Trophoblast cell (in vitro differentiated cells and primary cell): Measurements from ENCODE around the gene DPP8. TPM values are rescaled to one million over a fixed set of nuclear protein-coding genes. Genes with fewer than 3 reads are reported as not detected.

Experiments used
- DNase-seq, 2 donors: peaks; one replicate each; pipeline ENCODE4 v3.0.0-alpha.2; 2016
- H2AFZ ChIP-seq: 2 replicates; pipeline ENCODE4 v1.6.1; 2013; ENCODE audit warnings: low read length, moderate library complexity, mild to moderate bottlenecking; ENCODE audit not compliant: insufficient read depth, poor library complexity
- H2AK5ac ChIP-seq: 2 replicates; pipeline ENCODE4 v1.6.1; 2013; ENCODE audit warnings: mild to moderate bottlenecking, low read length
- H2BK120ac ChIP-seq: 2 replicates; pipeline ENCODE4 v1.6.1; 2013; ENCODE audit warnings: low read length, mild to moderate bottlenecking, moderate library complexity; ENCODE audit not compliant: insufficient read depth, poor library complexity
- H2BK12ac ChIP-seq: 2 replicates; pipeline ENCODE4 v1.6.1; 2013; ENCODE audit warnings: mild to moderate bottlenecking, low read length, moderate library complexity
- H2BK5ac ChIP-seq: 2 replicates; pipeline ENCODE4 v1.6.1; 2013; ENCODE audit warnings: low read length, low read depth, moderate library complexity, mild to moderate bottlenecking; ENCODE audit not compliant: poor library complexity
- H3K14ac ChIP-seq: 2 replicates; pipeline ENCODE4 v1.6.1; 2013; ENCODE audit warnings: mild to moderate bottlenecking, low read length
- H3K18ac ChIP-seq: 2 replicates; pipeline ENCODE4 v1.6.1; 2013; ENCODE audit warnings: mild to moderate bottlenecking, low read length
- H3K23ac ChIP-seq: 2 replicates; pipeline ENCODE4 v1.6.1; 2013; ENCODE audit warnings: low read length
- H3K27ac ChIP-seq: 2 replicates; pipeline ENCODE4 v1.5.1; 2013; ENCODE audit warnings: low read depth, mild to moderate bottlenecking, inconsistent platforms, low read length, moderate library complexity
- H3K27me3 ChIP-seq: 2 replicates; pipeline ENCODE4 v1.6.1; 2013; ENCODE audit warnings: inconsistent platforms, mild to moderate bottlenecking, low read length, moderate library complexity; ENCODE audit not compliant: insufficient read depth
- H3K36me3 ChIP-seq, 2 experiments: 1 replicate in 1 of 2; 2 replicates in 1 of 2; pipeline ENCODE4 v1.6.1; 2013; ENCODE audit warnings: low read length in 2 of 2, mild to moderate bottlenecking in 2 of 2, moderate library complexity in 1 of 2; ENCODE audit not compliant: insufficient read depth in 2 of 2, control insufficient read depth in 1 of 2
- H3K4ac ChIP-seq: 2 replicates; pipeline ENCODE4 v1.6.1; 2013; ENCODE audit warnings: low read depth, mild to moderate bottlenecking, low read length, moderate library complexity
- H3K4me1 ChIP-seq, 2 experiments: 1 replicate in 1 of 2; 2 replicates in 1 of 2; pipeline ENCODE4 v1.6.1; 2013; ENCODE audit warnings: low read length in 2 of 2, mild to moderate bottlenecking in 2 of 2, moderate library complexity in 1 of 2; ENCODE audit not compliant: insufficient read depth in 2 of 2, control insufficient read depth in 1 of 2
- H3K4me2 ChIP-seq: 2 replicates; pipeline ENCODE4 v1.6.1; 2013; ENCODE audit warnings: inconsistent platforms, mild to moderate bottlenecking, low read length, moderate library complexity
- H3K4me3 ChIP-seq: 2 replicates; pipeline ENCODE4 v1.5.1; 2013; ENCODE audit warnings: mild to moderate bottlenecking, low read depth, low read length, inconsistent platforms
- H3K79me1 ChIP-seq: one replicate; pipeline ENCODE4 v1.6.1; 2013; ENCODE audit warnings: low read length
- H3K79me2 ChIP-seq: 2 replicates; pipeline ENCODE4 v1.6.1; 2013; ENCODE audit warnings: low read length, mild to moderate bottlenecking; ENCODE audit not compliant: control insufficient read depth, insufficient read depth, poor library complexity
- H3K9ac ChIP-seq: 2 replicates; pipeline ENCODE4 v1.6.1; 2013; ENCODE audit warnings: mild to moderate bottlenecking, low read length
- H3K9me3 ChIP-seq: 2 replicates; pipeline ENCODE4 v1.6.1; 2013; ENCODE audit warnings: low read depth, mild to moderate bottlenecking, control low read depth, inconsistent platforms, low read length; ENCODE audit not compliant: insufficient read depth
- H4K12ac ChIP-seq: 2 replicates; pipeline ENCODE4 v1.6.1; 2013; ENCODE audit warnings: low read depth, mild to moderate bottlenecking, low read length, moderate library complexity
- H4K8ac ChIP-seq: 2 replicates; pipeline ENCODE4 v1.6.1; 2013; ENCODE audit warnings: low read depth, mild to moderate bottlenecking, low read length, moderate library complexity
- H4K91ac ChIP-seq: one replicate; pipeline ENCODE4 v1.6.1; 2013; ENCODE audit warnings: low read depth, mild to moderate bottlenecking, low read length, moderate library complexity
- WGBS: extraction: QIAGEN DNeasy Blood & Tissue Kit; methylation state at CpG from one replicate; pipeline ENCODE4 v1.1.7; 2013; ENCODE audit warnings: missing lambda C conversion rate; ENCODE audit not compliant: insufficient read length, insufficient coverage; ENCODE audit errors: extremely low coverage; 5-methylcytosine and 5-hydroxymethylcytosine counted together
- polyA plus RNA-seq: library from polyadenylated mRNA; stranded (reverse); fragments of 200-250 nt; gene quantifications from 2 replicates; pipeline ENCODE4 v1.2.3, GENCODE V29; 2013

The DPP8 gene
- polyA plus RNA-seq, result 16.9 and 17.2 TPM in 2 replicates

- H3K4me2 ChIP-seq, result peak within 1 kb of the TSS; percentile 90
- H3K14ac ChIP-seq, result peak within 1 kb of the TSS; percentile 41
- H3K9me3 ChIP-seq, result peaks cover 2% of the 10 kb centered on the region
- H4K8ac ChIP-seq, result peak within 1 kb of the TSS; percentile 97
- peaks cover 0 to 9% of the 10 kb centered on the region in 2 experiments for H3K36me3 ChIP-seq
- H3K18ac ChIP-seq, result peak within 1 kb of the TSS; percentile 88
- H2BK120ac ChIP-seq, result peak within 1 kb of the TSS; percentile 74
- H2BK12ac ChIP-seq, result no peak within 1 kb of the TSS
- DNase-seq, result peak; percentile 89 to 96
- peaks cover 5% of the 10 kb centered on the region for H3K79me1 ChIP-seq
- peak within 1 kb of the TSS; percentile 97 for H2AFZ ChIP-seq
- no peaks in the 10 kb centered on the region for H3K27me3 ChIP-seq
- H3K27ac ChIP-seq, result peak within 1 kb of the TSS; percentile 70
- peak within 1 kb of the TSS; percentile 88 for H3K4ac ChIP-seq
- WGBS, result no CpG with 5 or more reads among the region's 75 CpGs
- H3K4me3 ChIP-seq, result peak within 1 kb of the TSS; percentile 99
- H2AK5ac ChIP-seq, result peak within 1 kb of the TSS; percentile 81
- H4K91ac ChIP-seq, result peak within 1 kb of the TSS; percentile 88
- H3K4me1 ChIP-seq, result peaks cover 0 to 4% of the 10 kb centered on the region in 2 experiments
- peak within 1 kb of the TSS; percentile 93 for H3K9ac ChIP-seq
- peaks cover 8% of the 10 kb centered on the region for H3K79me2 ChIP-seq
- H4K12ac ChIP-seq, result peak within 1 kb of the TSS; percentile 72
- H3K23ac ChIP-seq, result no peak within 1 kb of the TSS
- H2BK5ac ChIP-seq, result peak within 1 kb of the TSS; percentile 44
These were observed at the start of gene DPP8 for GRCh38 chr15:65516997-65517865. Gene DPP8 (minus strand): TSS chr15:65517689. CDS start chr15:65512553, 5,136 bp downstream.

GRCh38 chr15:65561934-65562333, 44.4 kb upstream of the DPP8 start:
- no peak overlapping the region for H2AK5ac ChIP-seq
- H3K36me3 ChIP-seq, result peaks cover 15 to 28% of the 10 kb centered on the region in 2 experiments
- peak overlapping the region; percentile 42 for H3K4me2 ChIP-seq
- no peak overlapping the region for H3K23ac ChIP-seq
- no CpG with 5 or more reads among the region's 6 CpGs for WGBS
- DNase-seq, result peak; percentile 93 to 97
- H2BK120ac ChIP-seq, result peak overlapping the region; percentile 35
- peaks cover 6 to 12% of the 10 kb centered on the region in 2 experiments for H3K4me1 ChIP-seq
- peak overlapping the region; percentile 81 for H3K27ac ChIP-seq
- H2BK12ac ChIP-seq, result no peak overlapping the region
- peaks cover 1% of the 10 kb centered on the region for H3K9me3 ChIP-seq
- peaks cover 6% of the 10 kb centered on the region for H3K79me1 ChIP-seq
- peak overlapping the region; percentile 13 for H4K12ac ChIP-seq
- H2AFZ ChIP-seq, result no peak overlapping the region
- H4K8ac ChIP-seq, result peak overlapping the region; percentile 17
- H2BK5ac ChIP-seq, result peak overlapping the region; percentile 44
- H3K4ac ChIP-seq, result no peak overlapping the region
- H3K9ac ChIP-seq, result no peak overlapping the region
- H3K4me3 ChIP-seq, result no peak overlapping the region
- H3K79me2 ChIP-seq, result no peaks in the 10 kb centered on the region
- peak overlapping the region; percentile 67 for H4K91ac ChIP-seq
- H3K14ac ChIP-seq, result no peak overlapping the region
- H3K18ac ChIP-seq, result no peak overlapping the region
- H3K27me3 ChIP-seq, result no peaks in the 10 kb centered on the region

- Histone ChIP-seq H3K27ac (no peak overlapping the region), H3K79me2 (no peaks in the 10 kb centered on the region), H4K12ac (no peak overlapping the region), H4K8ac (no peak overlapping the region), H3K4me1 (peaks cover 6 to 12% of the 10 kb centered on the region in 2 experiments), H3K4me2 (no peak overlapping the region), H3K36me3 (peaks cover 5 to 26% of the 10 kb centered on the region in 2 experiments), H2AK5ac (no peak overlapping the region), H2AFZ (no peak overlapping the region), H4K91ac (no peak overlapping the region), H2BK5ac (no peak overlapping the region), H3K14ac (no peak overlapping the region), H3K27me3 (no peaks in the 10 kb centered on the region), H3K23ac (no peak overlapping the region), H2BK12ac (no peak overlapping the region), H3K4ac (no peak overlapping the region), H3K79me1 (peaks cover 6% of the 10 kb centered on the region), H2BK120ac (no peak overlapping the region), H3K9me3 (no peaks in the 10 kb centered on the region), H3K9ac (no peak overlapping the region), H3K4me3 (no peak overlapping the region), H3K18ac (no peak overlapping the region)
- DNase-seq, result no peak
These were observed 42.5 kb upstream of the DPP8 start for GRCh38 chr15:65559941-65560340.

GRCh38 chr15:65558997-65559760, 41.7 kb upstream of the DPP8 start:
- no peak overlapping the region for H2AFZ ChIP-seq
- no peaks in the 10 kb centered on the region for H3K27me3 ChIP-seq
- no peak overlapping the region for H2BK12ac ChIP-seq
- no peaks in the 10 kb centered on the region for H3K9me3 ChIP-seq
- no peak overlapping the region for H3K14ac ChIP-seq
- WGBS, result no CpG with 5 or more reads among the region's 6 CpGs
- no peaks in the 10 kb centered on the region for H3K79me2 ChIP-seq
- H3K4me1 ChIP-seq, result peaks cover 6 to 12% of the 10 kb centered on the region in 2 experiments
- H3K23ac ChIP-seq, result no peak overlapping the region
- no peak overlapping the region for H4K8ac ChIP-seq
- no peak overlapping the region for H2AK5ac ChIP-seq
- peaks cover 6% of the 10 kb centered on the region for H3K79me1 ChIP-seq
- no peak overlapping the region for H3K4me2 ChIP-seq
- H4K91ac ChIP-seq, result no peak overlapping the region
- peaks cover 3 to 18% of the 10 kb centered on the region in 2 experiments for H3K36me3 ChIP-seq
- no peak overlapping the region for H3K9ac ChIP-seq
- no peak overlapping the region for H3K4me3 ChIP-seq
- peak; percentile 90 to 97 for DNase-seq
- no peak overlapping the region for H3K4ac ChIP-seq
- H2BK120ac ChIP-seq, result no peak overlapping the region
- no peak overlapping the region for H3K18ac ChIP-seq
- H4K12ac ChIP-seq, result no peak overlapping the region
- no peak overlapping the region for H2BK5ac ChIP-seq
- no peak overlapping the region for H3K27ac ChIP-seq
